H9 (cell line): ENCODE measurements around the gene LAMB1. TPM values are rescaled to one million over a fixed set of nuclear protein-coding genes. Genes with fewer than 3 reads are reported as not detected.

Experiments
- DNase-seq: peaks from one replicate; pipeline ENCODE4 v3.0.0-alpha.2; 2017
- H2AFZ ChIP-seq: one replicate; pipeline ENCODE4 v1.6.1; 2013; ENCODE audit warnings: mild to moderate bottlenecking, low read length, control low read depth, moderate library complexity
- H2AK5ac ChIP-seq: 2 replicates; pipeline ENCODE4 v1.6.1; 2013; ENCODE audit warnings: low read length, control low read depth, mixed read lengths; ENCODE audit not compliant: insufficient read length
- H2BK120ac ChIP-seq: one replicate; pipeline ENCODE4 v1.6.1; 2013; ENCODE audit warnings: low read depth, mild to moderate bottlenecking, low read length, control low read depth, inconsistent platforms; ENCODE audit not compliant: poor library complexity, severe bottlenecking
- H2BK12ac ChIP-seq: 2 replicates; pipeline ENCODE4 v1.6.1; 2013; ENCODE audit warnings: low read length, control low read depth, mixed read lengths, low read depth; ENCODE audit not compliant: insufficient read length
- H2BK15ac ChIP-seq: 2 replicates; pipeline ENCODE4 v1.6.1; 2013; ENCODE audit warnings: low read depth, low read length, control low read depth
- H2BK20ac ChIP-seq: one replicate; pipeline ENCODE4 v1.6.1; 2013; ENCODE audit warnings: low read depth, mild to moderate bottlenecking, low read length, control low read depth, inconsistent platforms; ENCODE audit not compliant: poor library complexity, severe bottlenecking
- H2BK5ac ChIP-seq: 2 replicates; pipeline ENCODE4 v1.6.1; 2013; ENCODE audit warnings: low read length, control low read depth, mixed read lengths; ENCODE audit not compliant: insufficient read length
- H3K14ac ChIP-seq: 2 replicates; pipeline ENCODE4 v1.6.1; 2013; ENCODE audit warnings: low read length, control low read depth; ENCODE audit not compliant: insufficient read depth
- H3K18ac ChIP-seq: 2 replicates; pipeline ENCODE4 v1.6.1; 2013; ENCODE audit warnings: low read depth, mild to moderate bottlenecking, mixed read lengths, low read length, control low read depth; ENCODE audit not compliant: insufficient read length
- H3K23ac ChIP-seq: 2 replicates; pipeline ENCODE4 v1.6.1; 2013; ENCODE audit warnings: low read length, control low read depth, mixed read lengths, low read depth; ENCODE audit not compliant: insufficient read length
- H3K23me2 ChIP-seq: 2 replicates; pipeline ENCODE4 v1.6.1; 2013; ENCODE audit warnings: low read depth, mild to moderate bottlenecking, mixed read lengths, low read length, control low read depth; ENCODE audit not compliant: insufficient read length, poor library complexity, severe bottlenecking
- H3K27ac ChIP-seq: 2 replicates; pipeline ENCODE4 v1.5.1; 2013; ENCODE audit warnings: low read length, control low read depth, mixed read lengths, low read depth; ENCODE audit not compliant: insufficient read length
- H3K27me3 ChIP-seq: 2 replicates; pipeline ENCODE4 v1.6.1; 2013; ENCODE audit warnings: low read length, control low read depth, inconsistent platforms; ENCODE audit not compliant: insufficient read depth
- H3K4ac ChIP-seq: 2 replicates; pipeline ENCODE4 v1.6.1; 2013; ENCODE audit warnings: low read depth, mild to moderate bottlenecking, control low read depth, inconsistent platforms, low read length, moderate library complexity
- H3K4me1 ChIP-seq: 2 replicates; pipeline ENCODE4 v1.6.1; 2013; ENCODE audit warnings: low read length, control low read depth, inconsistent platforms; ENCODE audit not compliant: insufficient read depth
- H3K4me2 ChIP-seq: 2 replicates; pipeline ENCODE4 v1.6.1; 2013; ENCODE audit warnings: low read length, control low read depth, mixed read lengths; ENCODE audit not compliant: insufficient read length, insufficient read depth
- H3K56ac ChIP-seq: 2 replicates; pipeline ENCODE4 v1.6.1; 2013; ENCODE audit warnings: low read depth, mild to moderate bottlenecking, mixed read lengths, low read length, control low read depth; ENCODE audit not compliant: insufficient read length
- H3K79me1 ChIP-seq: 2 replicates; pipeline ENCODE4 v1.6.1; 2013; ENCODE audit warnings: low read depth, mild to moderate bottlenecking, moderate library complexity, low read length, control low read depth, inconsistent platforms; ENCODE audit not compliant: insufficient read depth, poor library complexity, severe bottlenecking
- H3K79me2 ChIP-seq: 2 replicates; pipeline ENCODE4 v1.6.1; 2013; ENCODE audit warnings: low read length, control low read depth, inconsistent platforms; ENCODE audit not compliant: insufficient read depth
- H3K9ac ChIP-seq: 2 replicates; pipeline ENCODE4 v1.6.1; 2013; ENCODE audit warnings: low read length, control low read depth, mixed read lengths; ENCODE audit not compliant: insufficient read length; ENCODE audit errors: extremely low read depth
- H3K9me3 ChIP-seq: one replicate; pipeline ENCODE4 v1.6.1; 2013; ENCODE audit warnings: low read depth, low read length, inconsistent platforms; ENCODE audit not compliant: control insufficient read depth
- H3T11ph ChIP-seq: one replicate; pipeline ENCODE4 v1.6.1; 2013; ENCODE audit warnings: mild to moderate bottlenecking, low read length, control low read depth, inconsistent platforms
- H4K20me1 ChIP-seq: one replicate; pipeline ENCODE4 v1.6.1; 2013; ENCODE audit not compliant: control insufficient read depth, insufficient read length, insufficient read depth
- H4K5ac ChIP-seq: 2 replicates; pipeline ENCODE4 v1.6.1; 2013; ENCODE audit warnings: low read depth, mild to moderate bottlenecking, mixed read lengths, low read length, control low read depth; ENCODE audit not compliant: insufficient read length
- H4K8ac ChIP-seq: replicated peaks from 2 replicates; pipeline ENCODE4 v1.6.1; 2013; ENCODE audit warnings: low read length, control low read depth, mixed read lengths, low read depth; ENCODE audit not compliant: insufficient read length
- H4K91ac ChIP-seq: 2 replicates; pipeline ENCODE4 v1.6.1; 2013; ENCODE audit warnings: low read depth, mild to moderate bottlenecking, moderate library complexity, mixed read lengths, low read length, control low read depth; ENCODE audit not compliant: insufficient read length
- H3K27ac Mint-ChIP-seq, 3 experiments: 2 replicates in 2 of 3; 3 replicates in 1 of 3; pipeline ENCODE4 v1.8.0; 2020 to 2021; ENCODE audit warnings: mixed read lengths in 3 of 3, mild to moderate bottlenecking in 1 of 3, moderate library complexity in 1 of 3
- H3K27me3 Mint-ChIP-seq: 2 replicates; pipeline ENCODE4 v1.8.0; 2021; ENCODE audit warnings: low read depth, mild to moderate bottlenecking, moderate library complexity, mixed read lengths
- H3K36me3 Mint-ChIP-seq, 3 experiments: 2 replicates in 2 of 3; 3 replicates in 1 of 3; pipeline ENCODE4 v1.8.0; 2020 to 2021; ENCODE audit warnings: low read depth in 3 of 3, mixed read lengths in 3 of 3; ENCODE audit not compliant: insufficient read depth in 1 of 3
- H3K4me1 Mint-ChIP-seq, 2 experiments: 2 replicates each; pipeline ENCODE4 v1.8.0; 2020; ENCODE audit warnings: mixed read lengths in 2 of 2
- H3K4me3 Mint-ChIP-seq, 2 experiments: 2 replicates in 1 of 2; 3 replicates in 1 of 2; pipeline ENCODE4 v1.8.0; 2020 to 2021; ENCODE audit warnings: mild to moderate bottlenecking in 2 of 2, mixed read lengths in 2 of 2, moderate library complexity in 1 of 2
- H3K9me3 Mint-ChIP-seq, 2 experiments: 2 replicates in 1 of 2; 3 replicates in 1 of 2; pipeline ENCODE4 v1.8.0; 2020; ENCODE audit warnings: mild to moderate bottlenecking in 2 of 2, mixed read lengths in 2 of 2, moderate library complexity in 1 of 2
- WGBS: extraction: QIAGEN DNeasy Blood & Tissue Kit; methylation state at CpG from one replicate; pipeline ENCODE4 v1.1.7; 2013; ENCODE audit warnings: missing lambda C conversion rate, low lambda C conversion rate, mixed read lengths; ENCODE audit not compliant: insufficient read length; ENCODE audit errors: extremely low coverage; 5-methylcytosine and 5-hydroxymethylcytosine counted together
- total RNA-seq: library from RNA; stranded (reverse); gene quantifications from 2 replicates; pipeline ENCODE4 v1.2.1, GENCODE V29; 2021
- TF ChIP-seq, protein P1 (sequence below): fragments of 200-600 bp; sonication (generic); conservative IDR thresholded peaks from 3 replicates; pipeline ENCODE4 v1.8.0; 2021; ENCODE audit warnings: antibody characterized with exemption, mild to moderate bottlenecking

The LAMB1 gene
- total RNA-seq, 1 experiment from 2014 or later: 75.8 TPM

DNA sequence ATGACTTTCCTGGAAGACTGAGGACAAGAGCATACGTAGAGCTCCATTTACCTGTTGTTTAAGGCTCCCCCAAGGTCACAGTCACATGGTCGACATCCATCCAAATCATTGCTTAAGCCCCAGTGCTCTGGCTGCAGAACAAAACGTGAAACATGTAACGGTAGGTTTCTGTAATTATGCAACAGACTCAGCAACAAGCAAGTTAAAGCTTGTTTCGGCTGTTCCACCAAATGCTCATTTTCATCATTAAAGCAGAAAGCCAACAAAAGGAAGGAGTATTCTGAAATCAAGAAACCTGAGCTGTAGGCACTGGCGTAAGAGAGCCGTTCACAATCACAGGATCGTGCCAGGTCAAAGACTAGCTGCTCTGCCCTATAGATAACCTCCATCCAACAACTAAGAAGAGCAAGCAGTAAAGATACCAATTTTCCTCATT lies 30.0 kb downstream of the LAMB1 start:
- no peaks in the 10 kb centered on the region for H3K9me3 Mint-ChIP-seq
- no peak overlapping the region for H2BK12ac ChIP-seq
- H3K56ac ChIP-seq: no peak overlapping the region
- no peak overlapping the region for H2BK15ac ChIP-seq
- no peaks in the 10 kb centered on the region for H3K79me2 ChIP-seq
- no peak overlapping the region for H2BK5ac ChIP-seq
- no peak overlapping the region for H3K18ac ChIP-seq
- H3K14ac ChIP-seq: no peak overlapping the region
- H3K9me3 ChIP-seq: no peaks in the 10 kb centered on the region
- H2BK20ac ChIP-seq: no peak overlapping the region
- H3K4ac ChIP-seq: no peak overlapping the region
- H3T11ph ChIP-seq: no peak overlapping the region
- DNase-seq: no peak
- no peak overlapping the region for H3K9ac ChIP-seq
- no peak overlapping the region for H3K27ac ChIP-seq
- no peak overlapping the region for H4K91ac ChIP-seq
- no peak overlapping the region for H4K5ac ChIP-seq
- H3K23ac ChIP-seq: no peak overlapping the region
- H4K8ac ChIP-seq: no peak overlapping the region
- H3K27me3 Mint-ChIP-seq: no peaks in the 10 kb centered on the region
- H2AK5ac ChIP-seq: no peak overlapping the region
- H3K4me3 Mint-ChIP-seq: no peak overlapping the region
- H3K4me1 Mint-ChIP-seq: peaks cover 29 to 30% of the 10 kb centered on the region in 2 experiments
- no peaks in the 10 kb centered on the region for H3K23me2 ChIP-seq
- peak overlapping the region in 2 of 3 experiments; percentile 19 to 58; a peak in 1 of 7 replicates for H3K27ac Mint-ChIP-seq
- no peaks in the 10 kb centered on the region for H3K27me3 ChIP-seq
- peaks cover 9% of the 10 kb centered on the region; the same call in 1 of the 2 replicates for H3K4me1 ChIP-seq
- TF ChIP-seq, protein P1, sequence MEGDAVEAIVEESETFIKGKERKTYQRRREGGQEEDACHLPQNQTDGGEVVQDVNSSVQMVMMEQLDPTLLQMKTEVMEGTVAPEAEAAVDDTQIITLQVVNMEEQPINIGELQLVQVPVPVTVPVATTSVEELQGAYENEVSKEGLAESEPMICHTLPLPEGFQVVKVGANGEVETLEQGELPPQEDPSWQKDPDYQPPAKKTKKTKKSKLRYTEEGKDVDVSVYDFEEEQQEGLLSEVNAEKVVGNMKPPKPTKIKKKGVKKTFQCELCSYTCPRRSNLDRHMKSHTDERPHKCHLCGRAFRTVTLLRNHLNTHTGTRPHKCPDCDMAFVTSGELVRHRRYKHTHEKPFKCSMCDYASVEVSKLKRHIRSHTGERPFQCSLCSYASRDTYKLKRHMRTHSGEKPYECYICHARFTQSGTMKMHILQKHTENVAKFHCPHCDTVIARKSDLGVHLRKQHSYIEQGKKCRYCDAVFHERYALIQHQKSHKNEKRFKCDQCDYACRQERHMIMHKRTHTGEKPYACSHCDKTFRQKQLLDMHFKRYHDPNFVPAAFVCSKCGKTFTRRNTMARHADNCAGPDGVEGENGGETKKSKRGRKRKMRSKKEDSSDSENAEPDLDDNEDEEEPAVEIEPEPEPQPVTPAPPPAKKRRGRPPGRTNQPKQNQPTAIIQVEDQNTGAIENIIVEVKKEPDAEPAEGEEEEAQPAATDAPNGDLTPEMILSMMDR: no peak
- no peak overlapping the region for H3K4me2 ChIP-seq
- H4K20me1 ChIP-seq: no peaks in the 10 kb centered on the region
- H2BK120ac ChIP-seq: no peak overlapping the region
- WGBS: no CpG with 5 or more reads among the region's 8 CpGs
- H3K36me3 Mint-ChIP-seq: peaks cover 23 to 69% (median 53%) of the 10 kb centered on the region in 3 experiments; a peak in 6 of 7 replicates
- no peaks in the 10 kb centered on the region for H3K79me1 ChIP-seq
- no peak overlapping the region for H2AFZ ChIP-seq
